Type B pancreatic cell (in vitro differentiated cells): ENCODE results near the gene ZNF43. TPM values are rescaled to one million over a fixed set of nuclear protein-coding genes. Genes with fewer than 3 reads are reported as not detected.

Experiments used
- total RNA-seq: library from RNA; stranded (reverse); gene quantifications from 2 replicates; pipeline ENCODE4 v1.2.1, GENCODE V29; 2021; ENCODE audit warnings: low replicate concordance

The ZNF43 gene
- total RNA-seq, 1 donor from 2014 or later = 53.9 TPM

Other genes starting within 250 kb of the ZNF43 start
- gene ZNF100, start 68.6 kb downstream of the ZNF43 start, total RNA-seq = 13.6 and 19.8 TPM in 2 replicates
- gene ZNF208, start 174.8 kb upstream of the ZNF43 start, total RNA-seq = not detected in 2 replicates
- not detected in 2 replicates for gene ZNF257, start 216.3 kb upstream of the ZNF43 start, total RNA-seq